Measurements from ENCODE around the gene PDHA1. TPM values are rescaled to one million over a fixed set of nuclear protein-coding genes. Genes with fewer than 3 reads are reported as not detected.

The PDHA1 gene
- total and polyA plus RNA-seq, 2 of the 8 experiments (the other 6 are each of a cell fraction or from before 2014, with no cell fraction given), result 128 to 225 TPM

DNA sequence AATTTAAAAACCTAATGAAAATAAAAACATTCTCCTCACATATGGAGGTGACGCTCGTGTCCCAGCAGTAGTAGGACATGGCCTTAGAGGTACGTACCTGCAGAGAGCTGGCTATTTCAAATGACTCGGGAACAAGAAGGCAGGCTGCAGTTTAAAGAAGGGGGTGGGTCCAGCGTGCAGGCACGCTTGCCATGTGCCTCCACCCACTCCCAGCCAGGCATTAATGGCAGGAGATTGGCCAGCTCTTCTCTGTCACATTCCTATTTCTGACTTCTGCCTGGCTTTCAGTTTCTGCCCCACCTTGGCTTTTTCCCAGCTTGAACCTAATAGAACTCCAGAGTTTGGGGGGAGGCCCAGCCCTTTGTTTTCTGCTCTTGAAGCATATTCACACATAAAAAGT lies 17.2 kb downstream of the PDHA1 start (continued):
- TF ChIP-seq, protein P1, sequence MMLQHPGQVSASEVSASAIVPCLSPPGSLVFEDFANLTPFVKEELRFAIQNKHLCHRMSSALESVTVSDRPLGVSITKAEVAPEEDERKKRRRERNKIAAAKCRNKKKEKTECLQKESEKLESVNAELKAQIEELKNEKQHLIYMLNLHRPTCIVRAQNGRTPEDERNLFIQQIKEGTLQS (IDR thresholded peaks at IDR 0.05; ENCODE audit: insufficient read depth, low read depth, low read length), result no peak
- no peak for TF ChIP-seq SAP30 (IDR thresholded peaks at IDR 0.05; ENCODE audit: insufficient read depth, insufficient replicate concordance, low read length)

All from H1 (cell line).